NCI-H1436 (cell line): ENCODE measurements around the gene RS1.

ENCODE experiments used
- DNase-seq: peaks from one replicate; lab custom pipeline; 2025; lab: John Stamatoyannopoulos, UW

RS1 gene

GRCh38 chrX:18598413-18598812 is 73.5 kb downstream of the RS1 start:
- no peak for DNase-seq

- DNase-seq, result no peak
Observed at GRCh38 chrX:18596096-18596495, 75.8 kb downstream of the RS1 start.

- DNase-seq, result no peak
Observed at GRCh38 chrX:18594079-18594478, 77.8 kb downstream of the RS1 start.

GRCh38 chrX:18591834-18592233 is 80.1 kb downstream of the RS1 start:
- DNase-seq, result no peak
